Adipocyte (in vitro differentiated cells): ENCODE data around the gene DNTT.

Experiments
- DNase-seq: peaks from one replicate; pipeline ENCODE4 v3.0.0-alpha.2; 2015; ENCODE audit warnings: low read depth
- H3K27me3 ChIP-seq: replicated peaks from 2 replicates; pipeline ENCODE4 v1.7.0; 2013; ENCODE audit warnings: mild to moderate bottlenecking, low read length, moderate library complexity; ENCODE audit not compliant: control insufficient read depth, insufficient read depth
- H3K36me3 ChIP-seq: 2 replicates; pipeline ENCODE4 v1.7.0; 2013; ENCODE audit warnings: low read length, mild to moderate bottlenecking, moderate library complexity; ENCODE audit not compliant: control insufficient read depth, insufficient read depth, severe bottlenecking
- H3K4me1 ChIP-seq: 2 replicates; pipeline ENCODE4 v1.7.0; 2013; ENCODE audit warnings: mild to moderate bottlenecking, low read length, moderate library complexity; ENCODE audit not compliant: control insufficient read depth, insufficient read depth
- H3K4me3 ChIP-seq: 2 replicates; pipeline ENCODE4 v1.7.0; 2013; ENCODE audit warnings: mild to moderate bottlenecking, low read length, moderate library complexity
- H3K9ac ChIP-seq: 2 replicates; pipeline ENCODE4 v1.7.0; 2013; ENCODE audit warnings: mild to moderate bottlenecking, low read length, moderate library complexity
- H3K9me3 ChIP-seq: 2 replicates; pipeline ENCODE4 v1.7.0; 2013; ENCODE audit warnings: mild to moderate bottlenecking, low read length, moderate library complexity; ENCODE audit not compliant: control insufficient read depth

The DNTT gene

GRCh38 chr10:96276831-96277230, 27.4 kb upstream of the DNTT start:
- peaks cover 23% of the 10 kb centered on the region for H3K4me1 ChIP-seq

GRCh38 chr10:96279191-96279641, 25.0 kb upstream of the DNTT start:
- Histone ChIP-seq H3K9me3 (no peaks in the 10 kb centered on the region), H3K4me1 (peaks cover 9% of the 10 kb centered on the region), H3K9ac (no peak overlapping the region), H3K4me3 (no peak overlapping the region), H3K27me3 (no peaks in the 10 kb centered on the region), H3K36me3 (no peaks in the 10 kb centered on the region)
- no peak for DNase-seq

More at GRCh38 chr10:96276831-96277230, 27.4 kb upstream of the DNTT start:
- no peak for DNase-seq
- H3K9me3 ChIP-seq, result no peaks in the 10 kb centered on the region
- H3K27me3 ChIP-seq, result no peaks in the 10 kb centered on the region
- H3K9ac ChIP-seq, result no peak overlapping the region
- H3K4me3 ChIP-seq, result no peak overlapping the region
- no peaks in the 10 kb centered on the region for H3K36me3 ChIP-seq

GRCh38 chr10:96280859-96281258, 23.4 kb upstream of the DNTT start:
- H3K9me3 ChIP-seq, result no peaks in the 10 kb centered on the region
- DNase-seq, result no peak
- H3K36me3 ChIP-seq, result no peaks in the 10 kb centered on the region
- no peak overlapping the region for H3K9ac ChIP-seq
- H3K27me3 ChIP-seq, result no peaks in the 10 kb centered on the region
- peaks cover 4% of the 10 kb centered on the region for H3K4me1 ChIP-seq
- H3K4me3 ChIP-seq, result no peak overlapping the region

- H3K4me1 ChIP-seq, result no peaks in the 10 kb centered on the region
- no peaks in the 10 kb centered on the region for H3K9me3 ChIP-seq
- no peaks in the 10 kb centered on the region for H3K36me3 ChIP-seq
- no peak overlapping the region for H3K4me3 ChIP-seq
- H3K9ac ChIP-seq, result no peak overlapping the region
- H3K27me3 ChIP-seq, result peaks cover 2% of the 10 kb centered on the region
- DNase-seq, result no peak
Observed at GRCh38 chr10:96281444-96282029, 22.7 kb upstream of the DNTT start.

GRCh38 chr10:96283351-96283750, 20.9 kb upstream of the DNTT start:
- Histone ChIP-seq H3K36me3 (no peaks in the 10 kb centered on the region), H3K27me3 (peaks cover 6% of the 10 kb centered on the region), H3K9ac (no peak overlapping the region), H3K4me1 (peaks cover 6% of the 10 kb centered on the region), H3K9me3 (no peaks in the 10 kb centered on the region), H3K4me3 (no peak overlapping the region)
- no peak for DNase-seq

DNA sequence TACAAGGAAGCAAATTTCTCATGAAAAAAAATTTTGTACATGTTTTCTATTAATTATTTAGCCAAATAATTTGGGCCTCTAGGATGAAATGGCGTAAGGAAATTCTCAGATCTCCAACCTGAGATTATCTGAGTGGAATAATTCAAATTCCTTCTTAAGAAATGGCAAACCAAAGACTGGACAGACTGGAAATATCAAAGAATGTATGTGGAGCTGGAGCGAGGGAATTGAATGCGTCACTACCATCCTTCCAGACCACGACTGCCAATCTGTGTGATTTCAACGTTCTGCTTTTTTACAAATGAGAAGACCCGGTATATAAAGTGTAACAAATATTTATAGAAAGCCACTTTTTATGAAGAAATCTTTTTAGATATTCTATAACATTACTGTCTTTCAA, 20.5 kb upstream of the DNTT start:
- H3K4me1 ChIP-seq, result peaks cover 6% of the 10 kb centered on the region
- H3K36me3 ChIP-seq, result no peaks in the 10 kb centered on the region
- no peak for DNase-seq
- H3K9me3 ChIP-seq, result no peaks in the 10 kb centered on the region
- peaks cover 6% of the 10 kb centered on the region for H3K27me3 ChIP-seq
- H3K4me3 ChIP-seq, result no peak overlapping the region
- no peak overlapping the region for H3K9ac ChIP-seq

DNA sequence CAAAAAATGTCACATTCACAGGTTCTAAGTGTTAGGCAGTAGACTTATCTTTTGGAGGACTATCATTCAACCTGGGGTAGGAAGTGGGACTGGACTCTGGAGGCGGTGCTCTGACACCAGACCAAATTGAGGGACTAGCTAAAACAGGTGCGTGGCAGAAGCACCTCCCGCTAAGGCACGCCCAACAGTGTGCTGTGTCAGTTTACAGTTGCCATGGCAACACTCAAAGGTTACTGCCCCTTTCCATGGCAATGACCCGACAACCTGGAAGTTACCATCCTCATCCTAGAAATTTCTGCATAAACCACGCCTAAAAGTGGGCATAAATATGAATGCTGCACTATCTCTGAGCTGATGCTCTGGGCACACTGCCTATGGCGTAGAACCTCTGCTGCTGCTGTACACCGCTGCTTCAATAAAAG, 18.9 kb upstream of the DNTT start:
- H3K9ac ChIP-seq, result no peak overlapping the region
- peaks cover 6% of the 10 kb centered on the region for H3K27me3 ChIP-seq
- H3K9me3 ChIP-seq, result no peaks in the 10 kb centered on the region
- no peak for DNase-seq
- no peak overlapping the region for H3K4me3 ChIP-seq
- H3K36me3 ChIP-seq, result no peaks in the 10 kb centered on the region
- H3K4me1 ChIP-seq, result peaks cover 6% of the 10 kb centered on the region

GRCh38 chr10:96287392-96288105, 16.7 kb upstream of the DNTT start:
- peaks cover 6% of the 10 kb centered on the region for H3K4me1 ChIP-seq
- DNase-seq, result no peak

DNA sequence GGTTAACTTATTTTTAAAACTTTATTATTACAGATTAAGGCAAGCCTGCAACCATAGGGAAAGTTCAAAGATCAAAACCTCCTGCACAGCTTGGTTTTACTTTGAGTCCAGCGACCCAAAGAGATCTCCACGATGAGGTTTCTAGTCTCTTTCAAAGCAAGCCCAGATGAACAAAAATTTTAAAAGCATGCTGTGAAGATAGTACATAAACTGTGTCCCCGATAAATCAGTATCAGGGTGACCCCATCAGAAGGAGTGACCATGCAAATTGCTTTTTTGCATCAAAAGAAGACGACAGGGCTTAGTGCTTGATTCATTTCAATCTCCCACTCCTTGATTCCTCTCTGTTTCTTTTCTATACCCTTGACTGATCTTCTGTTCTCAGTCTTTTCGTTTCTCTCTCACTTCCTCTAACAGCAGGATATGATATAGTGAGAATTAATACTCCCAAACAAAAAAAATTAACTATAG, 16.0 kb upstream of the DNTT start:
- no peaks in the 10 kb centered on the region for H3K9me3 ChIP-seq
- H3K27me3 ChIP-seq, result peaks cover 13% of the 10 kb centered on the region
- DNase-seq, result no peak
- peaks cover 6% of the 10 kb centered on the region for H3K4me1 ChIP-seq
- H3K36me3 ChIP-seq, result no peaks in the 10 kb centered on the region
- H3K9ac ChIP-seq, result no peak overlapping the region
- no peak overlapping the region for H3K4me3 ChIP-seq

More at GRCh38 chr10:96287392-96288105, 16.7 kb upstream of the DNTT start:
- H3K36me3 ChIP-seq, result no peaks in the 10 kb centered on the region
- H3K9me3 ChIP-seq, result no peaks in the 10 kb centered on the region
- no peak overlapping the region for H3K4me3 ChIP-seq
- H3K9ac ChIP-seq, result no peak overlapping the region
- peaks cover 13% of the 10 kb centered on the region for H3K27me3 ChIP-seq

GRCh38 chr10:96289218-96289910, 14.9 kb upstream of the DNTT start:
- H3K4me1 ChIP-seq, result peaks cover 12% of the 10 kb centered on the region
- H3K9ac ChIP-seq, result no peak overlapping the region
- no peak for DNase-seq
- H3K27me3 ChIP-seq, result peaks cover 14% of the 10 kb centered on the region
- no peak overlapping the region for H3K4me3 ChIP-seq
- H3K9me3 ChIP-seq, result no peaks in the 10 kb centered on the region
- no peaks in the 10 kb centered on the region for H3K36me3 ChIP-seq

GRCh38 chr10:96290368-96291133, 13.7 kb upstream of the DNTT start:
- H3K9ac ChIP-seq, result no peak overlapping the region
- peaks cover 12% of the 10 kb centered on the region for H3K4me1 ChIP-seq
- no peaks in the 10 kb centered on the region for H3K36me3 ChIP-seq
- no peak overlapping the region for H3K4me3 ChIP-seq
- no peaks in the 10 kb centered on the region for H3K9me3 ChIP-seq
- no peak for DNase-seq
- H3K27me3 ChIP-seq, result peaks cover 17% of the 10 kb centered on the region
